ENCODE measurements around the gene ADCY4. TPM values are rescaled to one million over a fixed set of nuclear protein-coding genes. Genes with fewer than 3 reads are reported as not detected.
"Not testable (repeated sequence)": the region's sequence is repeated elsewhere in the genome, so short reads cannot be mapped to it uniquely, and the experiment has no call there.

The ADCY4 gene
- total RNA-seq, 1 experiment from 2014 or later: 0.86 TPM

GRCh38 chr14:24372701-24373416 is 38.0 kb upstream of the ADCY4 start:
- no peaks in the 10 kb centered on the region for H4K20me1 ChIP-seq (ENCODE audit: insufficient read depth)
- no peak for ATAC-seq
- no peak overlapping the region for H3K9ac ChIP-seq (ENCODE audit: low read length)
- H3K79me2 ChIP-seq (ENCODE audit: insufficient read depth, low read length): no peaks in the 10 kb centered on the region
- H3K4me3 ChIP-seq (replicated peaks in 1 of 2; ENCODE audit: low read depth in 1 of 2, low read length in 2 of 2): no peak overlapping the region
- no peak overlapping the region for H3K27ac ChIP-seq (ENCODE audit: low read depth, low read length)
- no peaks in the 10 kb centered on the region for H3K9me2 ChIP-seq (ENCODE audit: insufficient read depth)
- H3K36me3 ChIP-seq (ENCODE audit: control insufficient read depth in 1 of 2, insufficient read depth in 2 of 2, low read length in 2 of 2): no peaks in the 10 kb centered on the region
- H3K27me3 ChIP-seq (ENCODE audit: insufficient read depth, low read length): no peaks in the 10 kb centered on the region
- no TSS peak for BruUV-seq (replicated peaks)
- ChIA-PET CTCF (no interaction called here), POLR2A (no interaction called here), RAD21 (ENCODE audit: low non-redundant PET in 1 of 2, low total read pairs in 2 of 2, uncharacterized antibody in 2 of 2, unreplicated experiment in 2 of 2) (no interaction called here)
- no peak for TF ChIP-seq ZFX (IDR thresholded peaks at IDR 0.05)
- no peak for TF ChIP-seq CEBPB (IDR thresholded peaks at IDR 0.05; ENCODE audit: low read depth)
- TF ChIP-seq SRF (IDR thresholded peaks at IDR 0.05; ENCODE audit: low read depth): no peak
- TF ChIP-seq TCF7L2 (IDR thresholded peaks at IDR 0.05; ENCODE audit: borderline replicate concordance, extremely low read depth, insufficient read depth, insufficient read length): no peak
- TF ChIP-seq SP1 (IDR thresholded peaks at IDR 0.05; ENCODE audit: low read depth): no peak
- TF ChIP-seq EZH2phosphoT487 (IDR thresholded peaks at IDR 0.05; ENCODE audit: borderline replicate concordance): no peak
- TF ChIP-seq MAX (IDR thresholded peaks at IDR 0.05): no peak
- TF ChIP-seq JUND (IDR thresholded peaks at IDR 0.05): no peak
- no peak for TF ChIP-seq EZH2 (IDR thresholded peaks at IDR 0.05)
- TF ChIP-seq CBX3 (IDR thresholded peaks at IDR 0.05; ENCODE audit: low read depth): no peak
- no peak for TF ChIP-seq YY1 (IDR thresholded peaks at IDR 0.05; ENCODE audit: extremely low read depth, insufficient replicate concordance, low read depth, low read length)
- intact Hi-C loops (cut with micrococcal nuclease): no loop called here
- H3K4me2 ChIP-seq (ENCODE audit: low read length): no peak overlapping the region
- peaks cover 5 to 12% of the 10 kb centered on the region in 2 experiments for H3K4me1 ChIP-seq (ENCODE audit: control insufficient read depth in 1 of 2, insufficient read depth in 2 of 2, low read length in 2 of 2)
- H3K9me3 ChIP-seq (ENCODE audit: control insufficient read depth in 1 of 2, insufficient read depth in 1 of 2, low read depth in 1 of 2, low read length in 2 of 2): no peaks in the 10 kb centered on the region
- no peak for DNase-seq (ENCODE audit: low read depth, low spot score)
- no peak overlapping the region for H2AFZ ChIP-seq (ENCODE audit: low read depth, low read length, poor library complexity, severe bottlenecking)

- H3K9ac ChIP-seq (ENCODE audit: low read length); H3K27me3 ChIP-seq (ENCODE audit: insufficient read depth, low read length); H3K36me3 ChIP-seq (ENCODE audit: control insufficient read depth in 1 of 2, insufficient read depth in 2 of 2, low read length in 2 of 2); RAD21 ChIA-PET (ENCODE audit: low non-redundant PET in 1 of 2, low total read pairs in 2 of 2, uncharacterized antibody in 2 of 2, unreplicated experiment in 2 of 2); H3K4me2 ChIP-seq (ENCODE audit: low read length); H3K4me3 ChIP-seq (replicated peaks in 1 of 2; ENCODE audit: low read depth in 1 of 2, low read length in 2 of 2); DNase-seq (ENCODE audit: low read depth, low spot score); intact Hi-C loops (cut with micrococcal nuclease); ATAC-seq; H2AFZ ChIP-seq (ENCODE audit: low read depth, low read length, poor library complexity, severe bottlenecking); H3K79me2 ChIP-seq (ENCODE audit: insufficient read depth, low read length); H3K27ac ChIP-seq (ENCODE audit: low read depth, low read length); H4K20me1 ChIP-seq (ENCODE audit: insufficient read depth); H3K9me3 ChIP-seq (ENCODE audit: control insufficient read depth in 1 of 2, insufficient read depth in 1 of 2, low read depth in 1 of 2, low read length in 2 of 2); H3K9me2 ChIP-seq (ENCODE audit: insufficient read depth); BruUV-seq (replicated peaks): not testable (repeated sequence)
- H3K4me1 ChIP-seq (ENCODE audit: control insufficient read depth in 1 of 2, insufficient read depth in 2 of 2, low read length in 2 of 2): peaks cover 8 to 16% of the 10 kb centered on the region in 2 experiments
- ChIA-PET CTCF (interaction anchor here (2.4 kb wide), 1 partner anchor 60 kb away, joined by 11 read pairs; no protein-coding TSS in a partner anchor), POLR2A (interaction anchor here (2.4 kb wide), 1 partner anchor 58 kb away, joined by 7 read pairs; the partner anchor contains the start of genes CBLN3 and KHNYN)
These were observed 36.7 kb upstream of the ADCY4 start for GRCh38 chr14:24371605-24372004.
